Panc1 (cell line): ENCODE data around the gene DHRSX.

ENCODE experiments used
- CTCF ChIP-seq: fragments of 450-650 bp; IDR thresholded peaks from 2 replicates; pipeline ENCODE4 v1.5.1; 2017; ENCODE audit warnings: mild to moderate bottlenecking
- SIN3A ChIP-seq: IDR thresholded peaks from 2 replicates; pipeline ENCODE4 v1.6.1; 2012; ENCODE audit warnings: low read depth, mild to moderate bottlenecking, low read length, moderate library complexity, borderline replicate concordance; ENCODE audit not compliant: insufficient read depth

- TF ChIP-seq CTCF (no peak), SIN3A (no peak)
Observed at GRCh38 chrX:2495595-2495994, 5.2 kb downstream of the DHRSX start.
